Adrenal gland (tissue), 12 donors: ENCODE measurements around the gene PKNOX2. TPM values are rescaled to one million over a fixed set of nuclear protein-coding genes. Genes with fewer than 3 reads are reported as not detected.

ENCODE experiments used
- DNase-seq, 7 donors: peaks; one replicate each; pipeline ENCODE4 v3.0.0-alpha.2; 2019 to 2020
- H3K27ac ChIP-seq, 5 donors: fragments of 200-600 bp; sonication (generic) in 4 of 5; 1 replicate in 3 of 5; 2 replicates in 2 of 5; pipeline versions ENCODE4 v1.5.1 to v1.8.0; 2016 to 2020; ENCODE audit warnings: mild to moderate bottlenecking in 1 of 5
- H3K27me3 ChIP-seq: fragments of 200-600 bp; 2 replicates; pipeline ENCODE4 v1.8.0; 2021
- H3K36me3 ChIP-seq, 2 donors: fragments of 200-600 bp; replicated peaks in 1 of 2; 1 replicate in 1 of 2; 2 replicates in 1 of 2; pipeline versions ENCODE4 v1.5.1 to v1.8.0; 2018 to 2022
- H3K4me1 ChIP-seq, 2 donors: fragments of 200-600 bp; replicated peaks in 1 of 2; 1 replicate in 1 of 2; 2 replicates in 1 of 2; pipeline versions ENCODE4 v1.5.1 to v1.8.0; 2018 to 2021
- H3K4me3 ChIP-seq, 4 donors: fragments of 200-600 bp; sonication (generic) in 3 of 4; one replicate each; pipeline ENCODE4 v1.5.1; 2016 to 2018
- H3K9me3 ChIP-seq, 3 donors: fragments of 200-600 bp; sonication (generic) in 1 of 3; replicated peaks in 1 of 3; 1 replicate in 2 of 3; 2 replicates in 1 of 3; pipeline versions ENCODE4 v1.5.1 to v1.8.0; 2016 to 2021
- POLR2A ChIP-seq, 2 donors: fragments of 450-650 bp; IDR thresholded peaks; one replicate each; pipeline ENCODE4 v1.6.1; 2017; ENCODE audit warnings: antibody characterized with exemption in 2 of 2, mild to moderate bottlenecking in 2 of 2, moderate library complexity in 1 of 2
- WGBS, 4 donors: extraction: QIAGEN DNeasy Blood & Tissue Kit in 2 of 4; methylation state at CpG; one replicate each; pipeline versions ENCODE4 v1.1.5 to v1.1.7; 2013 to 2017; 5-methylcytosine and 5-hydroxymethylcytosine counted together
- intact Hi-C, 2 donors: fragments of 100-400 bp; cut with DNase I; formaldehyde crosslinking; loops; one replicate each; pipeline versions ENCODE4 v1.14.1 to v1.15.0; 2022 to 2023
- polyA plus RNA-seq, 3 donors: library from polyadenylated mRNA; stranded (reverse); fragments of 200-250 nt in 2 of 3; fragments of 350-450 nt in 1 of 3; fragmentation: Illumina TruSeq in 1 of 3; extraction: RNeasy Lipid Tissue Mini Kit (QIAGEN cat#74804) in 1 of 3; gene quantifications; one replicate each; pipeline ENCODE4 v1.2.3, GENCODE V29; 2013 to 2014
- total RNA-seq, 9 donors: library from RNA; depleted of rRNA in 4 of 9; stranded (reverse); fragments of >200 nt in 4 of 9; fragments of 120-200 nt in 1 of 9; fragmentation: NEBNext Ultra II Directional in 1 of 9; extraction: Animal tissue kit (Norgen Biotek cat#: 25700) in 1 of 9; gene quantifications; one replicate each; pipeline versions ENCODE4 v1.1.0 to v1.2.4, GENCODE V29; 2013 to 2023
- TF ChIP-seq, protein P1 (sequence below), 6 experiments: fragments of 450-650 bp in 4 of 6; fragments of 200-600 bp in 2 of 6; sonication (generic) in 1 of 6; IDR thresholded peaks; 1 replicate in 5 of 6; 2 replicates in 1 of 6; pipeline versions ENCODE4 v1.5.1 to v1.8.0; 2016 to 2021; ENCODE audit warnings: antibody characterized with exemption in 6 of 6, mild to moderate bottlenecking in 2 of 6, moderate library complexity in 1 of 6
- donor health status: healthy with polysubstance abuse.
- donor health status: Bipolar disorder and iron deficiency.
- donor health status: DM: yes; HTN: yes; CAD: no.
- donor health status: DM: no; HTN: no; CAD: no.
- donor health status: DM: no; HTN: no; CAD: no.
- donor health status: DM: yes; HTN: yes; CAD: no.

PKNOX2 gene
- total and polyA plus RNA-seq, 12 donors, result 1.2 to 34.7 (median 3.1) TPM

DNA sequence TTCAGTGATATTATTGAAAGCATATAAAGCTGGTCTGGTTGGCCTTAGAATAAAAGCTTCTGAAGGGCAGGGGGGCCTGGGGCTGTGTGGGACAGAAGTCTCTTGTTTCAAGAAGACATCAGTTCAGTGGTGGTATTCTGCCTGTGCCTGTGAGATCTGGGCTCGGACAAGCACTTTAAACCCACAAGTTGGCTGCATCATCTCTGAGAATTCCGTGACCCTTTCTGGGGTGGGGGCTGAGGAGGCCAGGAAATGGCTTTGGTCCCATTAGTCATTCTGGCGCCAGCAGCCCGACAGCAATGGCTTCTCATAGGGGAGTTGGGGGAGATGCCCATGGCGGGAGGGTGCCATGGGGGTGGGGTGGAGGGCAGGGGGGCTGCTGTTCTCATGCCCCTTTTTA is 104.1 kb downstream of the PKNOX2 start:
- 60 to 75% (median 68%) methylated on average over 1 to 5 of the region's 5 CpGs for whole genome bisulfite sequencing, 4 donors
- Histone ChIP-seq H3K4me1 (no peaks in the 10 kb centered on the region), H3K27me3 (no peaks in the 10 kb centered on the region), H3K36me3 (no peaks in the 10 kb centered on the region), H3K9me3 (no peaks in the 10 kb centered on the region), H3K27ac (no peak overlapping the region), H3K4me3 (no peak overlapping the region)
- no peak for DNase-seq
- TF ChIP-seq, protein P1, sequence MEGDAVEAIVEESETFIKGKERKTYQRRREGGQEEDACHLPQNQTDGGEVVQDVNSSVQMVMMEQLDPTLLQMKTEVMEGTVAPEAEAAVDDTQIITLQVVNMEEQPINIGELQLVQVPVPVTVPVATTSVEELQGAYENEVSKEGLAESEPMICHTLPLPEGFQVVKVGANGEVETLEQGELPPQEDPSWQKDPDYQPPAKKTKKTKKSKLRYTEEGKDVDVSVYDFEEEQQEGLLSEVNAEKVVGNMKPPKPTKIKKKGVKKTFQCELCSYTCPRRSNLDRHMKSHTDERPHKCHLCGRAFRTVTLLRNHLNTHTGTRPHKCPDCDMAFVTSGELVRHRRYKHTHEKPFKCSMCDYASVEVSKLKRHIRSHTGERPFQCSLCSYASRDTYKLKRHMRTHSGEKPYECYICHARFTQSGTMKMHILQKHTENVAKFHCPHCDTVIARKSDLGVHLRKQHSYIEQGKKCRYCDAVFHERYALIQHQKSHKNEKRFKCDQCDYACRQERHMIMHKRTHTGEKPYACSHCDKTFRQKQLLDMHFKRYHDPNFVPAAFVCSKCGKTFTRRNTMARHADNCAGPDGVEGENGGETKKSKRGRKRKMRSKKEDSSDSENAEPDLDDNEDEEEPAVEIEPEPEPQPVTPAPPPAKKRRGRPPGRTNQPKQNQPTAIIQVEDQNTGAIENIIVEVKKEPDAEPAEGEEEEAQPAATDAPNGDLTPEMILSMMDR (IDR thresholded peaks at IDR 0.05), result no peak
- no peak for TF ChIP-seq POLR2A (IDR thresholded peaks at IDR 0.05)
- intact Hi-C loops, result no loop called here

GRCh38 chr11:125270106-125270505 is 105.6 kb downstream of the PKNOX2 start:
- intact Hi-C loops, result no loop called here
- DNase-seq, result no peak
- WGBS, 4 donors, result 86 to 92% (median 89%) methylated on average over 3 of the region's 3 CpGs
- no peaks in the 10 kb centered on the region for H3K36me3 ChIP-seq
- no peak overlapping the region for H3K27ac ChIP-seq
- no peak overlapping the region for H3K4me3 ChIP-seq
- no peak for TF ChIP-seq POLR2A (IDR thresholded peaks at IDR 0.05)
- TF ChIP-seq, protein P1 (IDR thresholded peaks at IDR 0.05), result no peak
- H3K4me1 ChIP-seq, result no peaks in the 10 kb centered on the region
- no peaks in the 10 kb centered on the region for H3K9me3 ChIP-seq
- no peaks in the 10 kb centered on the region for H3K27me3 ChIP-seq

- Histone ChIP-seq H3K27ac (no peak overlapping the region), H3K27me3 (no peaks in the 10 kb centered on the region), H3K36me3 (no peaks in the 10 kb centered on the region), H3K4me1 (peaks cover 0 to under 1% of the 10 kb centered on the region in 2 donors), H3K4me3 (no peak overlapping the region), H3K9me3 (no peaks in the 10 kb centered on the region)
- no peak for DNase-seq
- TF ChIP-seq, protein P1 (IDR thresholded peaks at IDR 0.05), result no peak
- TF ChIP-seq POLR2A (IDR thresholded peaks at IDR 0.05), result no peak
- intact Hi-C loops, result no loop called here
- 79 to 92% (median 86%) methylated on average over 2 of the region's 2 CpGs for WGBS, 4 donors
These were observed 106.2 kb downstream of the PKNOX2 start for GRCh38 chr11:125270711-125271110.

DNA sequence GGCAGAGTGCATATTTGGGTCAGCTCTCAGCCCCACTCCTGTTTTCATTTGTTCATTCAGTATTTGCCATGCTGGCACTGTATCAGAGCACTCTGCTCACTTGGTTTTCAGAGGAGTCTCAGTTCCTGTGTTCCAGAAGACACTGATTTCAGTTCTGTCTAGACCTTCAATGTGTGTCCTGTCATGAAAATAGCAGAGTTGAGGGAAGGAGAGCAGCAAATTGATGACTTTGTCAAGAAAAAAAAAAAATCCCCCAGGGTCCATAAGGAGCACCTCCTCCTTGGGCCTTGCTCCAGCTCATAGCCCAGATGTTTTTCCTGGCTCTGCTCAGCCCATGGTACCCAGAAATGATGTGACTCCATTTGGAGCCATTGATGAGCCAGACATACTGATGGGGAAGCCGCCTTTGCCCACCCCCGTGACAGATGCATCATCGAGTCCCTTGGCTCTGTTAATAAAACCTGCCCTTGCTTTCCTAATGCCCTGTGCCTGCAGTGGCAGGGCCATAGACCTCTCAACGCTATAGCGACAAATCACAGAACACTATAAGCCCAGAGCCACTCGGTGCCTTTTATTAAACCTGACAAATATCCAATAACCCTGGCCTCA is 107.0 kb downstream of the PKNOX2 start:
- no peaks in the 10 kb centered on the region for H3K36me3 ChIP-seq
- no peak overlapping the region for H3K27ac ChIP-seq
- intact Hi-C loops, result no loop called here
- no peaks in the 10 kb centered on the region for H3K27me3 ChIP-seq
- H3K9me3 ChIP-seq, result no peaks in the 10 kb centered on the region
- 86 to 98% (median 93%) methylated on average over 6 of the region's 6 CpGs for WGBS, 4 donors
- no peak overlapping the region for H3K4me3 ChIP-seq
- peaks cover 0 to 8% of the 10 kb centered on the region in 2 donors for H3K4me1 ChIP-seq
- no peak for DNase-seq
- TF ChIP-seq POLR2A (IDR thresholded peaks at IDR 0.05), result no peak
- TF ChIP-seq, protein P1 (IDR thresholded peaks at IDR 0.05), result no peak
